Ascending aorta (tissue), 2 donors: ENCODE data around the gene NEBL. TPM values are rescaled to one million over a fixed set of nuclear protein-coding genes. Genes with fewer than 3 reads are reported as not detected.

ENCODE experiments used
- DNase-seq, 2 donors: peaks; one replicate each; pipeline ENCODE4 v3.0.0-alpha.2; 2019; ENCODE audit warnings: low spot score in 2 of 2
- H3K27ac ChIP-seq, 2 donors: fragments of 200-600 bp; sonication (generic); one replicate each; pipeline ENCODE4 v1.5.1; 2016 to 2017; ENCODE audit warnings: mild to moderate bottlenecking in 1 of 2
- H3K27me3 ChIP-seq: fragments of 200-600 bp; sonication (generic); one replicate; pipeline ENCODE4 v1.5.1; 2017
- H3K36me3 ChIP-seq, 2 donors: fragments of 200-600 bp; sonication (generic); one replicate each; pipeline ENCODE4 v1.5.1; 2016
- H3K4me1 ChIP-seq, 2 donors: fragments of 200-600 bp; sonication (generic); one replicate each; pipeline ENCODE4 v1.5.1; 2016 to 2017; ENCODE audit warnings: mild to moderate bottlenecking in 1 of 2
- H3K4me3 ChIP-seq, 2 donors: fragments of 200-600 bp; sonication (generic); one replicate each; pipeline ENCODE4 v1.5.1; 2016 to 2017; ENCODE audit warnings: mild to moderate bottlenecking in 1 of 2
- H3K9me3 ChIP-seq, 2 donors: fragments of 200-600 bp; sonication (generic); one replicate each; pipeline ENCODE4 v1.5.1; 2016
- CTCF ChIP-seq, 3 experiments: fragments of 200-600 bp in 2 of 3; fragments of 450-650 bp in 1 of 3; sonication (generic) in 2 of 3; IDR thresholded peaks; one replicate each; pipeline ENCODE4 v1.5.1; 2016 to 2019; ENCODE audit warnings: antibody characterized with exemption in 3 of 3, mild to moderate bottlenecking in 1 of 3, moderate library complexity in 1 of 3
- intact Hi-C: fragments of 100-400 bp; cut with DNase I; formaldehyde crosslinking; loops from one replicate; pipeline ENCODE4 v1.15.1; 2023
- total RNA-seq: library from RNA; depleted of rRNA; stranded (reverse); fragments of >200 nt; gene quantifications from one replicate; pipeline ENCODE4 v1.1.0, GENCODE V29; 2016

Gene NEBL
- total RNA-seq, 1 donor from 2014 or later: 0.21 TPM

DNA sequence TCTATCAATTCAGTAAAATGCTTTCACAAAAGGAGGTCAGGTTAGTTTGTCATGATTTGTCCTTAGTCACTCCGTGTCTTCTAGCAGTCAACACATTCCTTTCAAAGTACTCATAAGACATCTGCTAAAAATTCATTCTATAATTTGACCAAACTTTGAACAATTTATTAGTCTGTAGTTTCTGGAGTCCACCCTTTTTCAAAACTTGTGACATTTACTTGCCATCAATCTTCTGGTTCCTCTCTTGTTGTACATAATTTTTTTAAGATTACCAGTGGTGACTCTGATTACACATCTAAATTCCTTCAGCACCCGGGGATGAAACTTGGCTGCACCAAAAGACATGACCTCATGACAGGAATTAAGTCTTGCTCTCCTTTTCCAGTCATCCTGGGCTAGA, 130.1 kb downstream of the NEBL start:
- intact Hi-C loops: loop anchor here (1.0 to 10.0 kb wide), 2 partner anchors 142 to 950 kb away; no protein-coding TSS in a partner anchor
- H3K27me3 ChIP-seq: no peaks in the 10 kb centered on the region

DNA sequence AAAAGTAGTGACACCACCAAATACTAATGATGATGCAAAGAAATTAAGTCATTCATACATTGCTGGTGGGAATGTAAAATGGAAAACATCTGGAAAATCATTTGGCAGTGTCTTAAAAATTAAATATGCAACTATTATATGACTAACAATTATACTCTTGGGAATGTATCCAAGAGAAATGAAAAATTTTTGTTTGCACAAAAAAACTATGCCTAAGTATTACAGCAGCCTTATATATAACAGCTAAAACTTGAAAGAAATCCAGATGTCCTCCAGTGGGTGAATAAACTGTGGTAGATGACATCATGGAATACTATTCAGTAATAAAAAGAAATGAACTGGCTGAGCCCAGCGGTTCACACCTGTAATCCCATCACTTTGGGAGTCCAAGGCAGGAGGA, 132.0 kb downstream of the NEBL start:
- H3K4me1 ChIP-seq: peaks cover 0 to 19% of the 10 kb centered on the region in 2 donors
- DNase-seq: no peak
- H3K9me3 ChIP-seq: no peaks in the 10 kb centered on the region
- no peak overlapping the region for H3K4me3 ChIP-seq
- no peaks in the 10 kb centered on the region for H3K27me3 ChIP-seq
- intact Hi-C loops: loop anchor here (10.0 kb wide), 1 partner anchor 140 kb away; no protein-coding TSS in a partner anchor
- TF ChIP-seq CTCF (IDR thresholded peaks at IDR 0.05): no peak
- H3K36me3 ChIP-seq: no peaks in the 10 kb centered on the region
- H3K27ac ChIP-seq: no peak overlapping the region

More for the DNA sequence above, 130.1 kb downstream of the NEBL start:
- no peak for TF ChIP-seq CTCF (IDR thresholded peaks at IDR 0.05)
- Histone ChIP-seq H3K9me3 (no peaks in the 10 kb centered on the region), H3K27ac (peak overlapping the region; percentile 7 to 32), H3K4me1 (peaks cover 0 to 14% of the 10 kb centered on the region in 2 donors), H3K36me3 (no peaks in the 10 kb centered on the region), H3K4me3 (no peak overlapping the region)
- no peak for DNase-seq

DNA sequence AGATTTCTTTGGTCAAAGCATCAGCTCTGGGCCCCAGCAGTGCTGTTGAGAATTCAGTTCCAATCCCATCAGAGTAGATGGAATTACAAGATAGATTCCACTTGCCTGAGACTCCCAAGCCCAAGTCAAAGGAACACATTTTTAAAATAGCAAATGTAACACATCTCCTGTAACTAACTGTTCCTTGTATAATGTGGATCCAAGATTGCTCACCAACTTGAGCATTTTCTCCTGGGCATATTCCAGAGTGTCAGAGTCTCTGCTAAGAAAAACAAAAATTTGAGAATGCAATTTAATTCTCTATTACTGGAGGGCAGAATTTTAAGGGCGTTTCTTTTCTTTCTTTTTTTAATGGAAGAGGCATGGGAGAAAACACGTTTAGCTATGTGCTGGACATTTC, 136.7 kb downstream of the NEBL start:
- no peak overlapping the region for H3K4me3 ChIP-seq
- no peaks in the 10 kb centered on the region for H3K27me3 ChIP-seq
- H3K27ac ChIP-seq: peak overlapping the region; percentile 29 to 55
- DNase-seq: no peak
- no peaks in the 10 kb centered on the region for H3K36me3 ChIP-seq
- intact Hi-C loops: loop anchor here (10.0 kb wide), 1 partner anchor 136 kb away; no protein-coding TSS in a partner anchor
- no peaks in the 10 kb centered on the region for H3K9me3 ChIP-seq
- no peak for TF ChIP-seq CTCF (IDR thresholded peaks at IDR 0.05)
- H3K4me1 ChIP-seq: peaks cover 0 to 5% of the 10 kb centered on the region in 2 donors

DNA sequence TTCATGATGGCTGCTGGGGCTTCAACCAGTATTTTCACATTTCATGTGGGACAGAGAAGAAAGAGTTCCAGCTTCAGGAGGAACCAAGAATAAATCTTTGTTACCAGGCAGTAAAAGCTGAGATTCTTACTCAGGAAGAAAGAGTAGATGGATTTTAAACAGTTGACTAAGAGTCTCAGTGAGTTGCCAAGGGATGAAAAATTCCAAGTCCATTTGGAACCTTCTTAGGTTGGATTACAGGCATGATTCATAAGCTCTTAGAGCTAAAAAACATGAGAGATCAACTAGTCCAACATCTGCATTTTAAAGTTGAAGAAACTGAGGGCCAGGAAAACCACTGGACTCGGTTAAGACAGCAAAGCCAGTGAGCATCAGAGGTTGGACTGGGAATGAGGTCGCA, 148.6 kb downstream of the NEBL start:
- intact Hi-C loops: loop anchor here (10.0 kb wide), 2 partner anchors 334 to 1094 kb away; no protein-coding TSS in a partner anchor
- DNase-seq: no peak

GRCh38 chr10:20747782-20748181, 149.3 kb downstream of the NEBL start:
- Histone ChIP-seq H3K36me3 (no peaks in the 10 kb centered on the region), H3K4me1 (peaks cover 0 to 38% of the 10 kb centered on the region in 2 donors), H3K27me3 (no peaks in the 10 kb centered on the region), H3K27ac (peak overlapping the region; percentile 55 to 60), H3K9me3 (peaks cover 7 to 17% of the 10 kb centered on the region in 2 donors), H3K4me3 (no peak overlapping the region)
- intact Hi-C loops: loop anchor here (10.0 kb wide), 2 partner anchors 333 to 1093 kb away; no protein-coding TSS in a partner anchor
- no peak for DNase-seq
- TF ChIP-seq CTCF (IDR thresholded peaks at IDR 0.05): no peak

More for the DNA sequence above, 148.6 kb downstream of the NEBL start:
- peak overlapping the region; percentile 55 to 60 for H3K27ac ChIP-seq
- no peaks in the 10 kb centered on the region for H3K27me3 ChIP-seq
- TF ChIP-seq CTCF (IDR thresholded peaks at IDR 0.05): no peak
- H3K4me1 ChIP-seq: peaks cover 0 to 30% of the 10 kb centered on the region in 2 donors
- H3K9me3 ChIP-seq: peaks cover 7 to 17% of the 10 kb centered on the region in 2 donors
- no peak overlapping the region for H3K4me3 ChIP-seq
- no peaks in the 10 kb centered on the region for H3K36me3 ChIP-seq
